Astrocyte (in vitro differentiated cells and primary cell): ENCODE data around the gene ADGRA1.

Source experiments
- CTCF ChIP-seq: IDR thresholded peaks from 2 replicates; pipeline ENCODE4 v1.5.1; 2011; ENCODE audit warnings: low read depth, mild to moderate bottlenecking, inconsistent platforms, low read length, moderate library complexity; ENCODE audit not compliant: insufficient read depth
- EZH2 ChIP-seq: IDR thresholded peaks from 2 replicates; pipeline ENCODE4 v1.6.1; 2012; ENCODE audit warnings: mild to moderate bottlenecking, low read length, inconsistent platforms; ENCODE audit not compliant: insufficient read depth

DNA sequence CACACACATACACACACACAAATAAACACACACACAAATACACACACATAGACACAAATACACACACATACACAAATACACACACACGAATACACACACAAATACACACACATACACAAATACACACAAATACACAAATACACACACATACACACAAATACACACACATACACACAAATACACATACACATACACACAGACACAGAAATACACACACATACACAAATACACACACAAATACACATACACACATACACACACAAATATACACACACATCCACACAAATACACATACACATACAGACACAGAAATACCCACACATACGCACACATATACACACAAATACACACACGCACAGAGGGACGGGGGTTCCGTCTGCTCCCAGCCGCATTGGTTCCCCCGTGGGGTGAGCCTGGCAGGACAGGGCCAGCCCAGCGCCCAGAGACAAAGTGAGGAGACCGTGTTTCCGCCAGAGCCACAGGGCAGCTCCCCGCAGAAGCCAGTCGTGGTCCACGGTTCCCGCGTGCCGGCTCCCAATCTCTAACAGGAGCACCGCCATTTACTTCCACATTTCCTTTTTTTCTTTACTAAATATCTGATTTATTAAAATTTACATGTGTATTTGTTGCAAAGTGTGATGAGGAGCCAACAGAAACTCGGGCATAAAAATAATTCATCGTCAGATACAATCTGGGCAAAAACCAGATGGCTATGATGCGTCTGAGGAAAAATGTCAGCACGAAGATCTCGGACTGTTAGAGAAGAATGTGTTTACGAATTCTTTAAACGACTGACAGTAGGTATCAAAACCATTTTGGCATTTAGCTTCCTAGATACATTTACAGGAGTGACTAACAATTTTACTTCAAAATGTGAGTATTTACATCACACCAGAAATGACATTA lies 69.2 kb downstream of the ADGRA1 start:
- no peak for TF ChIP-seq CTCF
- no peak for TF ChIP-seq EZH2
